Anterior cingulate cortex (tissue), 58 donors: ENCODE results near the gene AANAT.

Source experiments
- DNase-seq, 58 donors: peaks; one replicate each; lab custom pipeline; 2025; lab: John Stamatoyannopoulos, UW

AANAT gene

GRCh38 chr17:76441686-76442340, 25.6 kb upstream of the AANAT start:
- no peak for DNase-seq

- DNase-seq = no peak
Measured at GRCh38 chr17:76442341-76443338, 24.8 kb upstream of the AANAT start.

- peak in 1 of 58 donors; percentile 11 for DNase-seq
Measured at GRCh38 chr17:76444518-76445311, 22.7 kb upstream of the AANAT start.

GRCh38 chr17:76445697-76446448, 21.5 kb upstream of the AANAT start:
- no peak for DNase-seq

- DNase-seq = no peak
Measured at GRCh38 chr17:76446449-76447231, 20.8 kb upstream of the AANAT start.

- no peak for DNase-seq
Measured at GRCh38 chr17:76447931-76448652, 19.3 kb upstream of the AANAT start.

- no peak for DNase-seq
Measured at GRCh38 chr17:76449126-76449525, 18.3 kb upstream of the AANAT start.

GRCh38 chr17:76451506-76451905, 15.9 kb upstream of the AANAT start:
- no peak for DNase-seq

- peak in 1 of 58 donors; percentile 55 for DNase-seq
Measured at GRCh38 chr17:76452127-76452659, 15.2 kb upstream of the AANAT start.

GRCh38 chr17:76452660-76453430, 14.6 kb upstream of the AANAT start, which contains the start of gene UBE2O:
Gene UBE2O, minus strand, starts transcription at chr17:76453152. Its CDS starts 11 bp downstream, at chr17:76453141.
- DNase-seq = peak; percentile 21 to 91 (median 77)

GRCh38 chr17:76453431-76453743, 14.0 kb upstream of the AANAT start:
- DNase-seq = no peak

- peak in 6 of 58 donors; percentile 8 to 50 (median 24) for DNase-seq
Measured at GRCh38 chr17:76458580-76459490, 8.6 kb upstream of the AANAT start.

- no peak for DNase-seq
Measured at GRCh38 chr17:76459674-76460073, 7.7 kb upstream of the AANAT start.

- no peak for DNase-seq
Measured at GRCh38 chr17:76461765-76462555, 5.4 kb upstream of the AANAT start.

- DNase-seq = no peak
Measured at GRCh38 chr17:76462556-76463290, 4.7 kb upstream of the AANAT start.
